GM12891 (cell line): ENCODE measurements around the gene ZNF763.

ENCODE experiments used
- POLR2A ChIP-seq: IDR thresholded peaks from 2 replicates; pipeline ENCODE4 v1.6.1; 2011; ENCODE audit warnings: low read depth, low read length, control low read depth
- TAF1 ChIP-seq: IDR thresholded peaks from 2 replicates; pipeline ENCODE4 v1.6.1; 2011; ENCODE audit warnings: low read depth, low read length, control low read depth

DNA sequence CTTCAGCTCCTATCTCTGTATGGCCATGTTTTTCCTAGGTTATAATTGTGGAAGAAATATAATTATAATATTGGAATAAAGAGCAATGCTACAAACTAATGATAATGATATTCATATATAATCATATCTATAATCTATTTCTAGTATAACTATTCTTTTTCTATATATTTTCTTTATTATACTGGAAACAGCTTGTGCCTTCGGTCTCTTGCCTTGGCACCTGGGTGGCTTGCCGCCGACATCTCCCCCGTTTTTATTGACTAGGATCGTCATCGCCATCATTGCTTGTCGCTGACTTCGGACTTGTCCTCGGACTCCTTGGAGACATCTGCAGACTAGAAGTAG is 24.2 kb downstream of the ZNF763 start:
- TF ChIP-seq POLR2A, result no peak
- TF ChIP-seq TAF1, result no peak
